Keratinocyte (primary cell): ENCODE measurements around the gene IGFL2.

ENCODE experiments used
- EZH2 ChIP-seq: IDR thresholded peaks from one replicate; pipeline ENCODE4 v1.6.1; 2012; ENCODE audit warnings: inconsistent platforms, mild to moderate bottlenecking, low read length, moderate library complexity
- TF ChIP-seq, protein P1 (sequence below), 3 experiments: IDR thresholded peaks in 1 of 3; conservative IDR thresholded peaks in 1 of 3; optimal IDR thresholded peaks in 1 of 3; 2 replicates in 2 of 3; 3 replicates in 1 of 3; pipeline versions ENCODE3 to v1.5.1; 2011; ENCODE audit warnings: low read length in 3 of 3, mild to moderate bottlenecking in 3 of 3, moderate library complexity in 2 of 3, control low read depth in 1 of 3, inconsistent platforms in 1 of 3; ENCODE audit not compliant: insufficient read depth in 2 of 3; ENCODE audit errors: extremely low read depth in 1 of 3

GRCh38 chr19:46186101-46186716 is 38.2 kb downstream of the IGFL2 start:
- TF ChIP-seq, protein P1, sequence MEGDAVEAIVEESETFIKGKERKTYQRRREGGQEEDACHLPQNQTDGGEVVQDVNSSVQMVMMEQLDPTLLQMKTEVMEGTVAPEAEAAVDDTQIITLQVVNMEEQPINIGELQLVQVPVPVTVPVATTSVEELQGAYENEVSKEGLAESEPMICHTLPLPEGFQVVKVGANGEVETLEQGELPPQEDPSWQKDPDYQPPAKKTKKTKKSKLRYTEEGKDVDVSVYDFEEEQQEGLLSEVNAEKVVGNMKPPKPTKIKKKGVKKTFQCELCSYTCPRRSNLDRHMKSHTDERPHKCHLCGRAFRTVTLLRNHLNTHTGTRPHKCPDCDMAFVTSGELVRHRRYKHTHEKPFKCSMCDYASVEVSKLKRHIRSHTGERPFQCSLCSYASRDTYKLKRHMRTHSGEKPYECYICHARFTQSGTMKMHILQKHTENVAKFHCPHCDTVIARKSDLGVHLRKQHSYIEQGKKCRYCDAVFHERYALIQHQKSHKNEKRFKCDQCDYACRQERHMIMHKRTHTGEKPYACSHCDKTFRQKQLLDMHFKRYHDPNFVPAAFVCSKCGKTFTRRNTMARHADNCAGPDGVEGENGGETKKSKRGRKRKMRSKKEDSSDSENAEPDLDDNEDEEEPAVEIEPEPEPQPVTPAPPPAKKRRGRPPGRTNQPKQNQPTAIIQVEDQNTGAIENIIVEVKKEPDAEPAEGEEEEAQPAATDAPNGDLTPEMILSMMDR (optimal IDR thresholded peaks at IDR 0.05 in 1 of 3, IDR thresholded peaks at IDR 0.05 in 1 of 3, conservative IDR thresholded peaks at IDR 0.05 in 1 of 3; ENCODE audit: extremely low read depth in 1 of 3, insufficient read depth in 2 of 3, low read length in 3 of 3): no peak
- TF ChIP-seq EZH2: no peak
